ENCODE measurements around the gene DLG4.

The DLG4 gene

DNA sequence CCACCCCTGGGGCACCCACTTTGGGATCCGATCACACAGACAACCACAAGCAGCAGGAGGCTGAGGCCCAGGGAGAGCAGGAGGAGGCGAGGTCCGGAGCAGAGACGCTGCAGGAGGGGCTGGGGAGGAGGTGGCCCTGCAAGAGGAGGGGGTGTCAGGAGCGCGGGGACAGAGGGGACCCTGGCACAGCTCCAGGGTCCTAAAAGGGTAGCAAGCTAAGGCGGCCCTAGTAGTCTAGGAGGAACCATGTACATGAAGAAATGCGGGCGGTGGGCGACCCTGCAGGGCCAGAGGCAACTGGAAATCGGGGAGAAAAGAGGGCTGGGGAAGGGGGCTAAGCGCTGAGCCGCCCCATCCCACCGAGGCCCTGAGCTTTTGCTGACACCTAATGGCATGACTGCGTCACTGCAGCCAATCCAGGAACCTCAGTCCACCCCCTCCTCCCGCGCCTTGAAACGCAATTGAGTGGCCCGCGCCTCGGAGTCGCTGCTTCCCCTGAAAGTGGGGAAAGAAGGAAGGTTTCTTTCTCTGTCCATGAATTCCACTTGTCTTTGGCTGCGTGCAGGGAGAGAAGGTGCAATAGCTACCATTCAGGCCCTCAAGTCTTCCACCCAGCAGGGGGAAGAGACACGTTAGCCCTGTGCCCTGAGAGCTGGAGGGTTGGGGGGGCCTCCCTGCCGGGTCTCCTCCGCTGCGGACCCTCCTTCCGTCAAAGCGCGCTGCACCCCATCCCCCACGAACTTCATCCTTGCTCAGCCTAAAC is 42.3 kb downstream of the DLG4 start:
- TF ChIP-seq, protein P1, sequence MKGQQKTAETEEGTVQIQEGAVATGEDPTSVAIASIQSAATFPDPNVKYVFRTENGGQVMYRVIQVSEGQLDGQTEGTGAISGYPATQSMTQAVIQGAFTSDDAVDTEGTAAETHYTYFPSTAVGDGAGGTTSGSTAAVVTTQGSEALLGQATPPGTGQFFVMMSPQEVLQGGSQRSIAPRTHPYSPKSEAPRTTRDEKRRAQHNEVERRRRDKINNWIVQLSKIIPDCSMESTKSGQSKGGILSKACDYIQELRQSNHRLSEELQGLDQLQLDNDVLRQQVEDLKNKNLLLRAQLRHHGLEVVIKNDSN (IDR thresholded peaks at IDR 0.05): no peak
- TF ChIP-seq CEBPB (IDR thresholded peaks at IDR 0.05): no peak
- TF ChIP-seq TEAD4 (IDR thresholded peaks at IDR 0.05): no peak
- TF ChIP-seq EGR1 (IDR thresholded peaks at IDR 0.05): no peak
- TF ChIP-seq TCF12 (IDR thresholded peaks at IDR 0.05; ENCODE audit: low read depth): no peak
- TF ChIP-seq FOXM1 (IDR thresholded peaks at IDR 0.05; ENCODE audit: borderline replicate concordance, low read depth): no peak
- no peak for TF ChIP-seq EP300 (IDR thresholded peaks at IDR 0.05; ENCODE audit: borderline replicate concordance)
- TF ChIP-seq, protein P2, sequence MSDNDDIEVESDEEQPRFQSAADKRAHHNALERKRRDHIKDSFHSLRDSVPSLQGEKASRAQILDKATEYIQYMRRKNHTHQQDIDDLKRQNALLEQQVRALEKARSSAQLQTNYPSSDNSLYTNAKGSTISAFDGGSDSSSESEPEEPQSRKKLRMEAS (IDR thresholded peaks at IDR 0.05): no peak
- TF ChIP-seq RAD21 (IDR thresholded peaks at IDR 0.05; ENCODE audit: low read depth): peak; percentile 88

DNA sequence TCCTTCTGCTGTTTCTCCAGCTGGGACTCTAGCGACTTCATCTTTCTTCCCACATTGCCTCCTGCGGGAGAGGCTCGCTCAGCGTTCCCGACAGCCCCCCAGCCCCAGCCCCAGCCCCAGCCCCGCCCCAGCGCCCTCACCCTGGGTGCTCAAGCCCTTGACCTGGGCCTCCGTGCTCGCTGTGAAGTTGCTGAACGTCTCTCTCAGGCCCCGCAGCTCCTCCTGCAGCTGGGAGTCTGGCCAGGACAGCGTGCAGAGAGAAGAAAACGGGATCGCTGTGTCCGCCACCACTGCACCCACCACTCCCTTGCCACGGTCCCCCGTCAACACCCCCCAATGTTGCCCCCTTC is 42.8 kb downstream of the DLG4 start:
- TF ChIP-seq TCF12 (IDR thresholded peaks at IDR 0.05; ENCODE audit: low read depth) (no peak), TAF1 (IDR thresholded peaks at IDR 0.05; ENCODE audit: low read depth) (no peak), CREB1 (IDR thresholded peaks at IDR 0.05; ENCODE audit: low read depth) (no peak), ZBTB7A (IDR thresholded peaks at IDR 0.05; ENCODE audit: low read depth) (no peak), CEBPB (IDR thresholded peaks at IDR 0.05) (no peak), RAD21 (IDR thresholded peaks at IDR 0.05; ENCODE audit: low read depth) (no peak)

DNA sequence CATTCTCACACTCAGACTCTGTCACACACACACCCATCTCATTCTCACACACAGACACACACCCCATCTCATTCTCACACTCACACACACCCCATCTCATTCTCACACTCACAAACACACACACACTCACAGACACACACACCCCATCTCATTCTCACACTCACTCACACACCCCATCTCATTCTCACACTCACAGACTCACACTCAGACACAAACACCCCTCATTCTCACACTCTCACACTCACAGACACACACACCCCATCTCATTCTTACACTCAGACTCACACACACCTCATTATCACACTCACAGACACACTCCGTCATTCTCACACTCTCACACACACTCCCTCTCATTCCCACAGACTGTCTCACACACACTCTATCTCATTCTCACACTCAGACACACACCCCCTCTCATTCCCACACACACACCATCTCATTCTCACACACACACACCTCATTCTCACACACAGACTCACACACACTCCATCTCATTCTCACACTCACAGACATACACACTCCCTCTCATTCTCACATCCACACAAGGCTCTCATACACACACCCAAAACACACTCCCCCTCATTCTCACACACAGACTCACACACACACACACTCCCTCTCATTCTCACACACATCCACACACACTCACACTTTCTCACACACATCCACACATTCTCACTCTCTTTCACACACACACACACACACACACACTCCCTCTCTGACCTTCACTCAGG is 43.4 kb downstream of the DLG4 start:
- TF ChIP-seq ZBTB7A (IDR thresholded peaks at IDR 0.05; ENCODE audit: low read depth) (no peak), EGR1 (IDR thresholded peaks at IDR 0.05) (no peak), TEAD4 (IDR thresholded peaks at IDR 0.05) (no peak), EP300 (IDR thresholded peaks at IDR 0.05; ENCODE audit: borderline replicate concordance) (no peak), CREB1 (IDR thresholded peaks at IDR 0.05; ENCODE audit: low read depth) (no peak), RAD21 (IDR thresholded peaks at IDR 0.05; ENCODE audit: low read depth) (no peak), TAF1 (IDR thresholded peaks at IDR 0.05; ENCODE audit: low read depth) (no peak), CEBPB (IDR thresholded peaks at IDR 0.05) (no peak), NFIC (IDR thresholded peaks at IDR 0.05) (no peak)
- TF ChIP-seq, protein P2 (IDR thresholded peaks at IDR 0.05): no peak
- TF ChIP-seq, protein P1 (IDR thresholded peaks at IDR 0.05): no peak
- TF ChIP-seq, protein P3, sequence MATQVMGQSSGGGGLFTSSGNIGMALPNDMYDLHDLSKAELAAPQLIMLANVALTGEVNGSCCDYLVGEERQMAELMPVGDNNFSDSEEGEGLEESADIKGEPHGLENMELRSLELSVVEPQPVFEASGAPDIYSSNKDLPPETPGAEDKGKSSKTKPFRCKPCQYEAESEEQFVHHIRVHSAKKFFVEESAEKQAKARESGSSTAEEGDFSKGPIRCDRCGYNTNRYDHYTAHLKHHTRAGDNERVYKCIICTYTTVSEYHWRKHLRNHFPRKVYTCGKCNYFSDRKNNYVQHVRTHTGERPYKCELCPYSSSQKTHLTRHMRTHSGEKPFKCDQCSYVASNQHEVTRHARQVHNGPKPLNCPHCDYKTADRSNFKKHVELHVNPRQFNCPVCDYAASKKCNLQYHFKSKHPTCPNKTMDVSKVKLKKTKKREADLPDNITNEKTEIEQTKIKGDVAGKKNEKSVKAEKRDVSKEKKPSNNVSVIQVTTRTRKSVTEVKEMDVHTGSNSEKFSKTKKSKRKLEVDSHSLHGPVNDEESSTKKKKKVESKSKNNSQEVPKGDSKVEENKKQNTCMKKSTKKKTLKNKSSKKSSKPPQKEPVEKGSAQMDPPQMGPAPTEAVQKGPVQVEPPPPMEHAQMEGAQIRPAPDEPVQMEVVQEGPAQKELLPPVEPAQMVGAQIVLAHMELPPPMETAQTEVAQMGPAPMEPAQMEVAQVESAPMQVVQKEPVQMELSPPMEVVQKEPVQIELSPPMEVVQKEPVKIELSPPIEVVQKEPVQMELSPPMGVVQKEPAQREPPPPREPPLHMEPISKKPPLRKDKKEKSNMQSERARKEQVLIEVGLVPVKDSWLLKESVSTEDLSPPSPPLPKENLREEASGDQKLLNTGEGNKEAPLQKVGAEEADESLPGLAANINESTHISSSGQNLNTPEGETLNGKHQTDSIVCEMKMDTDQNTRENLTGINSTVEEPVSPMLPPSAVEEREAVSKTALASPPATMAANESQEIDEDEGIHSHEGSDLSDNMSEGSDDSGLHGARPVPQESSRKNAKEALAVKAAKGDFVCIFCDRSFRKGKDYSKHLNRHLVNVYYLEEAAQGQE (IDR thresholded peaks at IDR 0.05; ENCODE audit: low read depth): no peak

DNA sequence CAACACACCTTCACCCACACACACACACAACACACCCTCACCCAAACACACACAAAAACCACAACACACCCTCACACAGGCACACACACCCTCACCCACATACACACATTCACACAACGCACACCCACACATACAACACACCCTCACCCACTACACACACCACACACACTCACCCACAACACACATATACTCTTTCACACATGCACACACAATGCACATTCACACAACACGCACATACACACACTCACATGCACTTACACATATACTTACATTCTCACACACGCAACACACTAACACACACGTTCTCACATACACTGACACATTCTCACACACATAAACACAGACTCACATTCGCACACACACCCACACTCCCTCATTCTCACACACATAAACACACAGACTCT is 44.3 kb downstream of the DLG4 start:
- TF ChIP-seq, protein P2 (IDR thresholded peaks at IDR 0.05): no peak
- no peak for TF ChIP-seq YY1 (IDR thresholded peaks at IDR 0.05; ENCODE audit: low read depth)
- no peak for TF ChIP-seq EP300 (IDR thresholded peaks at IDR 0.05; ENCODE audit: borderline replicate concordance)
- no peak for TF ChIP-seq NFIC (IDR thresholded peaks at IDR 0.05)
- no peak for TF ChIP-seq FOXM1 (IDR thresholded peaks at IDR 0.05; ENCODE audit: borderline replicate concordance, low read depth)
- no peak for TF ChIP-seq CREB1 (IDR thresholded peaks at IDR 0.05; ENCODE audit: low read depth)
- TF ChIP-seq, protein P3 (IDR thresholded peaks at IDR 0.05; ENCODE audit: low read depth): no peak
- no peak for TF ChIP-seq CEBPB (IDR thresholded peaks at IDR 0.05)

DNA sequence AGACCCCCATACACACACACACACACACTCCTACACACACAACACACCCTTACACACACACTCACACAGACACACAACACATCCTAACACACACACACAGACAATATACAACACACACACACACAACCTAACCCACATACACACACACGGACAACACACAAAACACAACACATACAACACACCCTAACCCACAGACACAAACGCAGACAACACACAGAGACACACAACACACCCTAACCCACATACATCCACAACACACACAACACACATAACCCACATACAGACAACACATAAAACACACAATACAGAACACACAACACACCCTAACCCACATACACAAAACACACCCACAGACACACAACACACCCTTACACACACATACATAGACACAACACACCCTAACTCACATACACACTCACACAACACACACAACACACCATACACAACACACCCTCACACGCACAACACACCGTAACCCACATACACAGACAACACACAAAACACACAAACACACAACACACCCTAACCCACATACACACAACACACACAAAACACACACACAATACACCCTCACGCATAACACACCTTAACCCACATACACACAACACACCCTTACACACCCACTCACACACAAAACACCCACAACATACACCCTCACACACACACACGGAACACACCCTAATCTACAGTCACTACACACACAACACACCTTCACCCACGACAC is 44.9 kb downstream of the DLG4 start:
- TF ChIP-seq, protein P3 (IDR thresholded peaks at IDR 0.05; ENCODE audit: low read depth): no peak
- TF ChIP-seq, protein P2 (IDR thresholded peaks at IDR 0.05): no peak
- TF ChIP-seq EP300 (IDR thresholded peaks at IDR 0.05; ENCODE audit: borderline replicate concordance): no peak
- TF ChIP-seq TEAD4 (IDR thresholded peaks at IDR 0.05): no peak
- TF ChIP-seq, protein P1 (IDR thresholded peaks at IDR 0.05): no peak
- TF ChIP-seq YY1 (IDR thresholded peaks at IDR 0.05; ENCODE audit: low read depth): no peak
- TF ChIP-seq RAD21 (IDR thresholded peaks at IDR 0.05; ENCODE audit: low read depth): no peak
- TF ChIP-seq FOXM1 (IDR thresholded peaks at IDR 0.05; ENCODE audit: borderline replicate concordance, low read depth): no peak
- TF ChIP-seq TCF12 (IDR thresholded peaks at IDR 0.05; ENCODE audit: low read depth): no peak
- no peak for TF ChIP-seq TAF1 (IDR thresholded peaks at IDR 0.05; ENCODE audit: low read depth)
- TF ChIP-seq ZBTB7A (IDR thresholded peaks at IDR 0.05; ENCODE audit: low read depth): no peak
- TF ChIP-seq CEBPB (IDR thresholded peaks at IDR 0.05): no peak
- TF ChIP-seq EGR1 (IDR thresholded peaks at IDR 0.05): no peak

Data from Ishikawa (cell line).